ENCODE results near the gene KSR2. TPM values are rescaled to one million over a fixed set of nuclear protein-coding genes. Genes with fewer than 3 reads are reported as not detected.

KSR2 gene
- total and polyA plus RNA-seq, 2 donors (not counting 3 experiments of a cell fraction or from before 2014, with no cell fraction given) = 2.1 to 5.2 TPM

GRCh38 chr12:117643971-117644370 is 324.8 kb downstream of the KSR2 start:
- Histone ChIP-seq H3K4me2 (ENCODE audit: insufficient read depth, low read length) (no peak overlapping the region), H3K4me3 (replicated peaks in 1 of 3; ENCODE audit: insufficient read depth in 1 of 3, low read depth in 1 of 3, low read length in 3 of 3) (no peak overlapping the region), H4K20me1 (replicated peaks; ENCODE audit: control insufficient read depth, extremely low read depth, insufficient read depth, low read length) (no peaks in the 10 kb centered on the region), H3K9me1 (replicated peaks; ENCODE audit: control insufficient read depth, extremely low read depth, insufficient read depth, low read length) (no peaks in the 10 kb centered on the region), H3K27ac (ENCODE audit: insufficient read depth, low read depth, low read length) (no peak overlapping the region), H3K4me1 (ENCODE audit: control insufficient read depth, extremely low read depth, insufficient read depth, low read length) (no peaks in the 10 kb centered on the region), H3K9me3 (replicated peaks; ENCODE audit: control insufficient read depth, insufficient read depth, low read length) (no peaks in the 10 kb centered on the region), H3K36me3 (ENCODE audit: control insufficient read depth in 2 of 2, extremely low read depth in 1 of 2, insufficient read depth in 2 of 2, low read length in 2 of 2) (no peaks in the 10 kb centered on the region), H2AFZ (ENCODE audit: low read depth, low read length) (no peak overlapping the region), H3K9ac (replicated peaks; ENCODE audit: extremely low read depth, insufficient read depth, low read length) (no peak overlapping the region), H3K27me3 (ENCODE audit: control insufficient read depth in 2 of 2, insufficient read depth in 2 of 2, low read length in 2 of 2) (no peaks in the 10 kb centered on the region), H3K79me2 (ENCODE audit: control insufficient read depth, insufficient read depth, low read length) (peaks cover 4% of the 10 kb centered on the region)
- ChIA-PET POLR2A (no interaction called here), CTCF (no interaction called here)
- FAIRE-seq (no peak), DNase-seq (ENCODE audit: low read depth, low spot score) (no peak)
- TF ChIP-seq GATA2 (IDR thresholded peaks at IDR 0.05; ENCODE audit: insufficient read depth, insufficient read length, low read depth, low read length) = no peak
- TF ChIP-seq POLR2A (IDR thresholded peaks at IDR 0.05; ENCODE audit: low read depth, low read length) = no peak
- no peak for TF ChIP-seq POLR2AphosphoS5 (IDR thresholded peaks at IDR 0.05; ENCODE audit: insufficient read depth, low read depth, low read length)
- no peak for TF ChIP-seq MYC (IDR thresholded peaks at IDR 0.05; ENCODE audit: low read depth, low read length)
- no peak for TF ChIP-seq JUN (IDR thresholded peaks at IDR 0.05; ENCODE audit: borderline replicate concordance, insufficient read depth, insufficient read length, low read depth)
- no peak for TF ChIP-seq MAX (IDR thresholded peaks at IDR 0.05; ENCODE audit: insufficient read depth, insufficient read length)
- TF ChIP-seq CTCF (IDR thresholded peaks at IDR 0.05; ENCODE audit: extremely low read depth in 1 of 2, insufficient read depth in 1 of 2, low read depth in 1 of 2, low read length in 2 of 2) = no peak
- no peak for TF ChIP-seq FOS (IDR thresholded peaks at IDR 0.05; ENCODE audit: borderline replicate concordance, insufficient read depth, low read length)
- TF ChIP-seq EZH2 (IDR thresholded peaks at IDR 0.05; ENCODE audit: borderline replicate concordance, low read depth, low read length, severe bottlenecking) = no peak
- dilution Hi-C loops (cut with MboI; ENCODE audit: extremely low pct_ligation_motif_present, low sequenced_read_pairs) (no loop called here), intact Hi-C loops (cut with micrococcal nuclease) (no loop called here)
- BruUV-seq (replicated peaks) = no TSS peak

All from endothelial cell of umbilical vein (primary cell).